NCI-H446 treated with DMSO at 0.1 percent for 48 hours (cell line): ENCODE results near the gene CDC37L1.
"Not testable (repeated sequence)": the region's sequence is repeated elsewhere in the genome, so short reads cannot be mapped to it uniquely, and the experiment has no call there.

ENCODE experiments used
- DNase-seq: peaks from one replicate; lab custom pipeline; 2025; lab: John Stamatoyannopoulos, UW

The CDC37L1 gene

DNA sequence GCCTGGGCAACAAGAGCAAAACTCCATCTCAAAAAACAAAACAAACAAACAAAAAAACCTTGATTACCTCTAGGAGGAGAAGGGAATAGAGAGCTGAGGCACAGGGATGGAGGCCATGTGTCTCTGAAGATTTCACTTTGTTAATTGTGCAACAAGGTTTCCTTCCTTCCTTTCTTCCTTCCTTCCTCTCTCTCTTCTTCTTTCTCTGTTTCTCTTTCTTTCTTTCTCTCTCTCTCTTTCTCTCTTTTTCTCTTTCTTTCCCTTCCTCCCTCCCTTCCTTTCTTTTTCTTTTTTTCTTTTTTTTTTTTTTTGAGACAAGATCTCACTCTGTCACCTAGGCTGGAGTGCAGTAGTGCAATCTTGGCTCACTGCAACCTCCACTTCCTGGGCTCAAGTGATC, 75.2 kb downstream of the CDC37L1 start:
- DNase-seq, result not testable (repeated sequence)

DNA sequence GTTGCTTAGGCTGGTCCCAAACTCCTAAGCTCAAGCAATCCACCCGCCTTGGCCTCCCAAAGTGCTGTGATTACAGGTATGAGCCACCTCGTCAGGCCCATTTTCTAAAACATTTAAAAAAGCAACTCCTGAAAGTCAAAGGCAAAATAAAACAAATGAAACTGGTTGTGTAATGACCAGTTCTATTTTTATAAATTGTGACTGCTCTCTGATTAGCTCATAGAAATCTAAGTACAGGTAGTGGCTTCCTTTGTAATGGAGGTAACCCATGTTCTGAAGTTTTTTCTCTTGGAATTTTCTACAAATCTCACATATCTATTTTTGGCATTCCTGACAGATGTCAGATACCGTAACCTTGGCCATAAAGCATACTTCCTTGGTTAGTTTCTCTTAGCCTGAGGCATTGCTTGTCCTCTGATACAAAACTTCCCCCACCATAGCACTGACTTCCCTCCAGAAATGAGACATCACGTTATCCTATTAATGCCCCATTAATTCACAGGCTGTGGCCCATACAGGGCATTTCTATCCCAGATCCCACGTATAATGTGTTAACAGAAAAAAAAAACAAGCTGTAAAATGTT, 75.7 kb downstream of the CDC37L1 start:
- no peak for DNase-seq

DNA sequence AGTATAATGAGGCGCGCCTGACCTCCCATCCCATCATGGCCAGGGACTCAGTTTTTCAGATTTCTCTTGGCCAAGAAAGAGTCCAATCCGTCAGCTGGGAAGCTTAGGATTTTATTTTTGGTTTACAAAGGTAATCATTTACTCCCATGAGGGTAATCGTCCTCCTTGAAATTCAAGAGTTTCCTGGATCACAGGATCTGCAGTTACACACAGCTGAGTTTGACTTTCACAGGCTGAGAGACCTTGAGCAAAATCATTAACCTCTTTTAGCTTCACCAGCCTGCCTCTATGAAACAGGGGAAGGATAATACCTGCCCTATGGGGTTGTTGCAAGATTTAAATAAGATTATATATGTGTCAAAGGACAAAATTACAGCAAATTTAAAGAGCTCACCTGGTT, 77.1 kb downstream of the CDC37L1 start:
- DNase-seq, result no peak
